Measurements from ENCODE around the gene CHMP3. TPM values are rescaled to one million over a fixed set of nuclear protein-coding genes. Genes with fewer than 3 reads are reported as not detected.

CHMP3 gene
- total RNA-seq, 1 donor from 2014 or later = 106 TPM

GRCh38 chr2:86525421-86526340 is 37.6 kb downstream of the CHMP3 start:
- no peak for TF ChIP-seq CTCF (IDR thresholded peaks at IDR 0.05; ENCODE audit: insufficient read depth, low read length, poor library complexity, severe bottlenecking)
- no peak for DNase-seq (ENCODE audit: low read depth)
- peaks cover 1% of the 10 kb centered on the region for H3K36me3 ChIP-seq (ENCODE audit: control insufficient read depth, insufficient read depth, low read length)
- no peak overlapping the region for H3K4me3 ChIP-seq (ENCODE audit: low read depth, low read length)
- no peaks in the 10 kb centered on the region for H3K27me3 ChIP-seq (ENCODE audit: control insufficient read depth, insufficient read depth, low read length)

GRCh38 chr2:86523491-86523890 is 39.8 kb downstream of the CHMP3 start:
- DNase-seq (ENCODE audit: low read depth) = no peak
- no peak for TF ChIP-seq CTCF (IDR thresholded peaks at IDR 0.05; ENCODE audit: insufficient read depth, low read length, poor library complexity, severe bottlenecking)
- no peaks in the 10 kb centered on the region for H3K27me3 ChIP-seq (ENCODE audit: control insufficient read depth, insufficient read depth, low read length)
- H3K36me3 ChIP-seq (ENCODE audit: control insufficient read depth, insufficient read depth, low read length) = no peaks in the 10 kb centered on the region
- no peak overlapping the region for H3K4me3 ChIP-seq (ENCODE audit: low read depth, low read length)

- H3K4me3 ChIP-seq (ENCODE audit: low read depth, low read length) = no peak overlapping the region
- no peak for DNase-seq (ENCODE audit: low read depth)
- no peak for TF ChIP-seq CTCF (IDR thresholded peaks at IDR 0.05; ENCODE audit: insufficient read depth, low read length, poor library complexity, severe bottlenecking)
- no peaks in the 10 kb centered on the region for H3K27me3 ChIP-seq (ENCODE audit: control insufficient read depth, insufficient read depth, low read length)
- H3K36me3 ChIP-seq (ENCODE audit: control insufficient read depth, insufficient read depth, low read length) = no peaks in the 10 kb centered on the region
Observed at GRCh38 chr2:86522711-86523110, 40.5 kb downstream of the CHMP3 start.

- TF ChIP-seq CTCF (IDR thresholded peaks at IDR 0.05; ENCODE audit: insufficient read depth, low read length, poor library complexity, severe bottlenecking) = no peak
- H3K4me3 ChIP-seq (ENCODE audit: low read depth, low read length) = no peak overlapping the region
Observed at GRCh38 chr2:86521922-86522321, 41.3 kb downstream of the CHMP3 start.

GRCh38 chr2:86520153-86520552 is 43.1 kb downstream of the CHMP3 start:
- no peak for TF ChIP-seq CTCF (IDR thresholded peaks at IDR 0.05; ENCODE audit: insufficient read depth, low read length, poor library complexity, severe bottlenecking)
- Histone ChIP-seq H3K36me3 (ENCODE audit: control insufficient read depth, insufficient read depth, low read length) (no peaks in the 10 kb centered on the region), H3K27me3 (ENCODE audit: control insufficient read depth, insufficient read depth, low read length) (no peaks in the 10 kb centered on the region), H3K4me3 (ENCODE audit: low read depth, low read length) (no peak overlapping the region)
- no peak for DNase-seq (ENCODE audit: low read depth)

More at GRCh38 chr2:86521922-86522321, 41.3 kb downstream of the CHMP3 start:
- H3K27me3 ChIP-seq (ENCODE audit: control insufficient read depth, insufficient read depth, low read length) = no peaks in the 10 kb centered on the region
- no peaks in the 10 kb centered on the region for H3K36me3 ChIP-seq (ENCODE audit: control insufficient read depth, insufficient read depth, low read length)
- no peak for DNase-seq (ENCODE audit: low read depth)
